Right ventricle myocardium inferior (tissue), 1 donor: Measurements from ENCODE around the gene HOXA7. TPM values are rescaled to one million over a fixed set of nuclear protein-coding genes. Genes with fewer than 3 reads are reported as not detected.

Source experiments
- ATAC-seq: fragments of 200-7000 bp; cut with Tn5 transposase; one replicate; pipeline ENCODE4 v1.9.1; 2020; ENCODE audit warnings: mild to moderate bottlenecking, moderate library complexity
- DNase-seq: peaks from one replicate; pipeline ENCODE4 v3.0.0; 2021; ENCODE audit errors: missing footprints
- intact Hi-C: fragments of 100-400 bp; cut with DNase I; formaldehyde crosslinking; loops from one replicate; pipeline ENCODE4 v1.11.0; 2022
- total RNA-seq: library from RNA; stranded (reverse); fragmentation: NEBNext Ultra II Directional; extraction: Animal tissue kit (Norgen Biotek cat#: 25700); gene quantifications from one replicate; pipeline ENCODE4 v1.2.1, GENCODE V29; 2021
- donor health status: DM: no; HTN: yes; CAD: no; lungs with severe emphysema.

The HOXA7 gene
- total RNA-seq, 1 donor from 2014 or later = not detected

DNA sequence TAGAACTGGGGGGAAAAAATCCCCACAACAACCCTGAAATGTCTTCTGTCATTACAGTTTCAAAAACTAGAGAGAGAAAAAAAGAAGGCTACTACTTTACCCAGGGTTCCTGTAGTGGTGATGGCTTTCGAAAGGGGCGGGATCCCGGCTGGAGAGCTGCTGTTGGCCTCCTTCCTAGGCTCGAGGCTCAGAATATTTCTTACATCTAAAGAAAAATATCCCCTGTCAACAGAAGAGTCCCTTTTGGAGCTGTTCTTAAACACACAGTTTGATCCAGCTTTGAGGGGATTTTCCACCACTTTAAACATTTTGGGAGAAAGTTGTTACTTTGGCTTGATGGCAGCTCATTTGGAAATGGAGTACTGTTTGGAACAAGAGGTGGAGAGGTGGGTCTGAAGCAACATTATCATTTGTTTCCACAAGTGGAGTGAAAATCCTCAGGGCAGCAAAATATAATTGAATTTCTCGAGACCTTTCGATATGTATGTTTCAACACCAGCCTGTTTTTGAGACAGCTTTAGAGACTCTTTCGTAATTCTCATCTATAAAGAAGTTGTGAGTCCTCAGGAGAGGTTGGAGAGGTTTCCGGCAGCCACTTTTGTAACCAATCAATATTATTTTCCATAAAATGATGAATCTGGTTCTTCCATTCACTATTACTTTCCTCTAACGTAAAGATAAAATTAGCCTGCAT is 38.4 kb upstream of the HOXA7 start:
- ATAC-seq (no peak), DNase-seq (no peak)
- intact Hi-C loops = loop anchor here (5.0 kb wide), 4 partner anchors 382 to 1657 kb away; no protein-coding TSS in a partner anchor

DNA sequence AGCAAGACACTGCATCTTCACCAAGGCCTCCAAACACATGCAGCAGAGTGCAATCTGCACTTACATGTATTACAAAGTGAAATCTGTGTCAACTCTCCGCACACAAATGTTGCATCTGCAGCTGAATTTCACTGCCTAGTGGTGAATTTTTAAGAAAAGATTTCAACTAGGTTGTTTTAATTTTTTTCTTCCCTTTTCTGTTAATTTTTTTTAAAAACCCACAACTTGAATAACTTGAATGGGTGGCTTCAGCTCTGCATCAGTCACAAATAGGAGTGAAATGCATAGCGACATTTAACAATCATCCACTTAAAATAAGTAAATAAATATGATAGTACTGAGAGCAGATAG is 37.5 kb upstream of the HOXA7 start:
- ATAC-seq = no peak

DNA sequence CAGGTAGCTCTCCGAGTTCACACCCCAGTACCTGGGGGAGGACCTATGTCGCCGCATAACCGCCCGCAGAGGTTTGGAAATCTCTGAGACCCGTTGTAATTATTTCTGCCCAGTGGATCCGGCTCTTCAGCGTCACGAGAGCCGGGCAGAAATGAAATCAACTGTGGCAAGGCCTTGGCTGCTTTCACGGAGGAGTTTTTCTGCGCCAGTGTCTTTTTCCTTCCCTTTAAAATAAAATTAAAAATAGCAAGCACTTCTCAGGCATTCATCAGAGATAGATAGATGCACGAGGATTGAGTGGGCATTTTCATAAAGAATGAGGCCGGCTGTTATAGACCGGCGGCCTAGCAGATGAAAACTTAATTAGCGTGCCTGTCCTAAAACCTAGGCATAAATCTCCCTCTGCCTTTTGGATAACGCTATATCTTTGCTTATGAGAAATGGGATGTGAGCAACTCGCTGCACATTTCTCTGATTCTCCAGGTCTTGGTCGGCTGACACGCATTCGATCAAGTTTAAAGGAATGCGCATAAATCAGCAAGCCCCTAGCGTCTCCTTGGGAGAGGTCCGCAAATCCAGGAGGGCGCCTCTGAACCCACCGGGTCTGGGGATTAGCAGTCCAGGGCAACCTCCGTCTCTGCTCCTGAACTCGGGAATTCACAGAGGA is 37.0 kb upstream of the HOXA7 start:
- ATAC-seq (no peak), DNase-seq (no peak)
- intact Hi-C loops = no loop called here

More for the DNA sequence above, 37.5 kb upstream of the HOXA7 start:
- intact Hi-C loops = no loop called here
- no peak for DNase-seq

DNA sequence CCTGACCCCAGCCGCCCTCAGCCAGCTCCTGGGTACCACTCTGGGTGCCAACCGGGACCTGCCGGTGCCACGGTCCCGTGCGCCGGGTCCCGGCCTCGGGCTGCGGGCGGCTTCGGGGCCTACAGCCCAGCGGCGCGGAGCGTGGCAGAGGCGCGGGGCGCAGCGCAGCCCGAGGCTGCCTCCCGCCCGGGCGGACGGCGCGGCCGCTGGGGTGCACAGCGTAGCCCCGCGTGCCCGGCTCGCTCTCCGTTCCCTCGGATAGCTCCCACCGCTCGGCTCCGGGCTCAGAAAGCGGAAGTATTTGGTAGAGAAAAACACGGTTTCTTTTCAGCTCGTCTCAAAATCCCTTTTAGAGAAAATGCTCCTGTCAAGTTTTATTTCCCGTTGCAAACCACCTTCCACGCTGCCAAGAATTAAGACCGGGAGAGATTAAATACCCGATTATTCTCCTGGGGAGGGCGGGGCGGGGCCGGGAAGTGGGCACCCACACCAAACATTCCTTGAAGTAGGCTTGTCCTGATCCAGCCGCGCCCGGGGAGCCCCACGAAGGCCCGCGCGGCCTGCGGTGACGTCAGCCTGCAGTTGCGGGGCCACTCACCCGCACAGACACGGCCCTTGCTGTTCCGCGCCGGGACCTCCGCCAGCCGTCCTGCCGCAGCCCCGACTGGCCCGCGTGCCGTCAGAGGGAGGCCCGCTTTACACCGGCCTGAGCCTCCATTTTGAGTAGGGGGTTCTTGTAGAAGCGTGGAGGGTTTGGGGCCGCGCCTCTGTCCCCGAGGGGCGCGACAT is 36.3 kb upstream of the HOXA7 start:
- no peak for ATAC-seq
- peak; percentile 84 for DNase-seq
- intact Hi-C loops = no loop called here

DNA sequence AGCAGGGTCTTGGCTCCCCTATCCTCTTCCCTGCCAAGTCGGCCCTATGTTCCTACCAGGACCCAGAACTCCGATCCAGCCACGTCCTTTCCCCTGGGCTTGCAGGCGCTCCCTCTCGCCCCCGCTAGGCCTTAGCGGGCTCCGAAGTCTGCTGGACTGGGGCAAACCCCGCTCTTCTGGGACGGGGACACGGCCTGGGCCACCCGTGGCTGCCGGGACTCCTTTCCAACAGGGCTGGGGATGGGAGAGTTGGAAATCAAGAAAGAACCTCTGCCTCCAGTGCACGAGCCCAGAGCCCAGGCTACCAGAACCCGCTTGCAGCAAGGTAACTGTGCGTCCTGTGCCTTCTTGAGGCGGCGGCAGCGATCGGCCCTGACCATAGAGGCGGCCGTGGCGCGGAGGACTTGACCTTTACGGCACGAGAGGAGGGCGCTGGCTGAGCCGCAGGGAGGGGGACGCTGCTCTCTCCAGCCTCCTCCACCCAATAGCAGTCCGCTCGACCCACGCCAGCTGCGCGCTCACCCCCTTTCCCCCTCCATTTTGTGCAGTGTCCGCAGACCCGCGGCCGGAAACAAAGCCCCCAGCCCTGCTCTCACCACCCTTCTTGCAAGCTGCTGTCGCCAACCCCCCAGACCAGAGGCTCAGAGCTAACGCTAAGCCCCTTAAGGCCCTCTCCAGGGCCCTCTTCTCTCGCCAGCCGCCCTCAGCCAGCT is 35.5 kb upstream of the HOXA7 start:
- intact Hi-C loops = no loop called here
- ATAC-seq (no peak), DNase-seq (no peak)

DNA sequence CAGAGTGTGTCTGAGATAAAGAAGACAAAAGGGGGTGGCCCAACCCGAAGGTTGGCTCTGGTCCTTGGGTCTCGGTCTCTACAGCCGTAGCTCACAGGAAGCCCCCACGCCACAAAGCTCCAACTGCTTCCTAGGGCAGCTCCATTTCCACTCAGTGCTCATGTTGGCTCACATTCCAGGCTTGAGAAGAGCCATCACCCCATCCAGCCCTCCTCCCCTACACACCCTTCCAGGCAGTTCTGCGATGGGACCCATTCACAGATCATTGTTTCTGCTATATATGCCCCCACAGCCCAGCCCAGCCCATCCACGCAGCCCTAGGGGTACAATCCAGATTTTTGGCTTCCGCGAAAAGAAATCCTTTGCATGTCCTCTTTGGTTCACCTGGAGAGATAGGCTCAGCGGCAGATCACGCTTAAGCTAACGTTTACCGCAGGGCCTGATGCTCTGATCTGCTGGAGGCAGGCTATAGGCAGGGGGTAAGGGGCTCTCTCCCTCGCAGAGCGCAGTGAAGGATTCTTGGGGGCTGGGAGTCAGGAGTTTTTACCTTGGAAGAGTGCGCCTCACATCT is 34.8 kb upstream of the HOXA7 start:
- no peak for ATAC-seq
- intact Hi-C loops = no loop called here

DNA sequence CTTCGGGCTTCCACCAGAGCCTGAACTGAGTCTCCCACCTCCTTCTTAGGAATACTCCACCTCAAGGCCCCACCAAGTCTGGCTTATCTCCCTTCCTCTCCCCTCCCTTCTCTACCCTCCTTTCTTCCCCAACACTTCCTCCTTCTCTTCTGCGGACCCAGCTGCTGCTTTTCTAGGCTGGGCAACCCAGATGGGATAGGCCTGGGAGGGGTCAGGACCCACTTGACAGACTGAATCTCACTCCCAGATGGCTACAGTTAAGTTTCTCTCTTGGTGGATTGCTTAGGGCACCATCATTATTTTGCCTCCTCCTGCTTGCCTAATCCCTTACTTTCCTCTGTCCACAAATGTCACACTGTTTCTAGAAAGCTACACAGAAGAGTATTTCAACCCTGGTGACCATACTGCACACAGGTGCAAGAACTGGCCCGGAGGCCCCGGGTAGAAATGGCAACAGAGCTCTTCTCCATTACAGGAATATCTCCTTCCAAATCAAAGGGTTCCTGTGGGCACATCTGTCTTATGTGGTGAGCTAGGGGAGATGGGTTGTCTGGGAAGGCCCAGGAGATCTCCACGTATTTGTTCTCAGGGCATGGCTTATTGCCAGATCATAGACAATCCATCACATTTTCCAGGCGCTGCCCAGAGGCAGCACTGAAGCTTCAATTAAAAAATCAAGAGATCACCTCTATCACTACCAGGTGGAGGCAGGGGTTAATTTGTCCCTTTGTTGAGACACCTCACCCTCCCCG is 33.7 kb upstream of the HOXA7 start:
- no peak for DNase-seq
- intact Hi-C loops = no loop called here

More for the DNA sequence above, 34.8 kb upstream of the HOXA7 start:
- DNase-seq = no peak

DNA sequence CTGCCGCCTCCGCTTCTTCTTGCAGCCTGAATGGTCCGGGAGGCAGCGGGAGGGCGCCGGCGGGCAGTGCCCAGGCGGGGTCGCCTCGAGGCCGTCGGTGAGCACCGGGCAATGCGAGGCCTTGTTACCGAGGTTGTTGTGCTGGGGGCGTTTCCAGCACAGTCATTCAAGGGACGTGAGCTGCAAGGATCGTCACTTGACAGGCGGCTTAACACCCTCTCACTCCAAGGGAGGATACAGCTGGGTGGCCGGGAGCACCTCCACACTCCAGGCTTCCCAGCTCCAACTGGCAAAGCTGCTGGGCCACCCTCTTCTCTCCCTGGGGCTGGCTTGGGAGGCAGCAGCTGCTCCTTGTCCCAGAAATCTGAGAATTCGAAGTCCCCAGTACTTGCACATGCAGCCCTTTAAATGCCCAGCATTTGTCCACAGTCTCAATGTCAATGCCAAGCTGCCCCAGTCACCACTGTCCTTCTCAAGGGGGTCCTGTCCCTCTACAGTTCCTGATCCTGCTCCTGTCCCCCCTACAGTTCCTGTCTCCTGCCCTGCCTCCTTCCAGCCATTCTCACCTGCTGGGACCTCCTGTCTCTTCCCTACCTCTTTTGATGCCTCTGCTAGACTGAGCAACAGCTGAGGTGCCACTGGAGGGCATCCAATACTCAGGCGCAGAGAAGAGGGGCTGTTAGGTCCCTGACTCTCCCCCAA is 33.0 kb upstream of the HOXA7 start:
- ATAC-seq = no peak
- no peak for DNase-seq
- intact Hi-C loops = no loop called here

More for the DNA sequence above, 33.7 kb upstream of the HOXA7 start:
- ATAC-seq = no peak

DNA sequence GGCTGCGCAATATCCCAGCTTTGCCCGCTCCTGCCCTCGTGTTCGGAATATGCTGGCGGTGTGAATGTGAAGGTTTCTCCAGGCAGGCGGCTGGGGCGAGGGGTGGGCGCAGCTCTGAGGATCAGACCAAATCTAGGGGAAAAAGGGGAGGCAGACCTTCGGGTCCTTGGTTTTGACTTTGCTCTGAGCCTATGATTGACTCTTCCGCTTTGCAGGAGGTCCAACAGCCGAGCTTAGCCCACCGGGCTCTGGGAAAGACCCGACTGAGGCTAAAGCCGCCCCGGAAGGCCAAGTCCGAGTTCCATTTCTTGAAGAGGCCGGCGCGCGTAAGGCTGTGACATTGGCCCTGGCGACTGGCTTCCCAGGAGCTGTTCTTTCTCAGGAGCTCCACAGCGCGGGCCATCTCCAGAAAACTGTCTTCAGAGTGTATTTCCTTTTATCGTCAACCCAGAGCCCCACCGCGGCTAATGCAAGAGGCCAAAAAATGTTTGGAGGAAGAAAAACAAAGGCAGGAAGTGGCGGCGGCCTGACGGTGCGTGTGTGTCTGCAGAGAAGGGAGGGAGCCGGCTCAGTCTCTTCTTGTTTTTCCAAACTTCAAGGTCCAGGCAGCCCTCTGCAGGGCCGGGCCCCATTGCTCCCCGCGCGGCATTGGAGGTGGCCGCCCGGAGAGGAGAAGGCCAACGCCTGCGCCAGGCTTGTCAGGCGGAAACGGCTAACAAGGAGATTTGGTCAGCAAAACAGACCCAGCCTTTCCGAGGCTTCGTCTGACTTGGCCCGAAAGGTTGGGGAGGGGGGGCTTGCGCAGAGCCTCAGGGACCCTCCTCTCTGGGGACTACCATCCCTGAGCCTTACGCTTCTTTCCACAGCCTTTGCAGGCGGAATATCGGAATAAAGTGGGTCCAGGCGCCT is 32.2 kb upstream of the HOXA7 start:
- intact Hi-C loops = no loop called here
- no peak for DNase-seq
- ATAC-seq = no peak

DNA sequence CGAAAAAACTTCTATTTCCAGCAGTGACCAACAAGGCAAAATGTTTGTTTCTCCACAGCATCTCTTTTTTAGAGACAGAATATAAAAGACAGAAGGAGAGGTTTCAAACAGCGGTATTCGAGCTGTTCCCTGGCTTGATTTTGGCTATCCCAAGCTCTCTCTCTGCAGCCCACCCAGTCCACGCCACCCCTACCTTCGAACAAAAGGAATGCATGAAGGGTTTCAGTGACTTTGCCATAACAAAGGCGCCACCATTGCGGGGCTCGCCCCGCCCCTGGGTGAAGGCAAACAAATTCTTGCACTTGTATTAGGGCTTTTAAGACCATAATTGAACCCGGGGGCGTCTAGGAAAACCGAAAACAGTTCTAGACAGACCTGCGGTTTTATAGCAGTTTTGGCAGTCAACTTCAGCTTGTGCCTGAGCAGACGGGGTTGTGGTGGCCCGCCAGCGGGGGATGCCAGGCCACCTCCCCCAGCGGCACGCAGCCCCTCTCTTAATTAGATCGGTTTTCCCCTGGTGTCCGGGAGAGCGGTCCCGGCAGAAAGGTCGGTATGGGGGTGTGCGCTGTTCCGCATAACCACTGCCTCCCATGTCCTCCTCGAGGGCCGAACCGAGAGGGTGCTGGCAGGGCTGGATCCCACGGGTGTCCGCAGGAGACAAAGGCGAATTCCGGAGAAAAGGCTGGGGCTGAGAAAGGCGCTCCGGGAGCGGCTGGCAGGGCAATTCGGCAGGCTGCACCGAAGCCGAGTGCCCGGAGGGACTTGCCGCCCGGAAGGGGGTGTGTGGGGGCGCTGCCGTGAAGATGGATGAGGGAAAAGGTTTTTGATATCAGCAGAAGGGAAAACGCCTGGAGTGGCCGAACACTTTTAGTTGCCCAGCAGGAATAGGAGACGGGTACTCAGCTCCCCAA is 31.3 kb upstream of the HOXA7 start:
- intact Hi-C loops = no loop called here
- ATAC-seq (no peak), DNase-seq (no peak)

DNA sequence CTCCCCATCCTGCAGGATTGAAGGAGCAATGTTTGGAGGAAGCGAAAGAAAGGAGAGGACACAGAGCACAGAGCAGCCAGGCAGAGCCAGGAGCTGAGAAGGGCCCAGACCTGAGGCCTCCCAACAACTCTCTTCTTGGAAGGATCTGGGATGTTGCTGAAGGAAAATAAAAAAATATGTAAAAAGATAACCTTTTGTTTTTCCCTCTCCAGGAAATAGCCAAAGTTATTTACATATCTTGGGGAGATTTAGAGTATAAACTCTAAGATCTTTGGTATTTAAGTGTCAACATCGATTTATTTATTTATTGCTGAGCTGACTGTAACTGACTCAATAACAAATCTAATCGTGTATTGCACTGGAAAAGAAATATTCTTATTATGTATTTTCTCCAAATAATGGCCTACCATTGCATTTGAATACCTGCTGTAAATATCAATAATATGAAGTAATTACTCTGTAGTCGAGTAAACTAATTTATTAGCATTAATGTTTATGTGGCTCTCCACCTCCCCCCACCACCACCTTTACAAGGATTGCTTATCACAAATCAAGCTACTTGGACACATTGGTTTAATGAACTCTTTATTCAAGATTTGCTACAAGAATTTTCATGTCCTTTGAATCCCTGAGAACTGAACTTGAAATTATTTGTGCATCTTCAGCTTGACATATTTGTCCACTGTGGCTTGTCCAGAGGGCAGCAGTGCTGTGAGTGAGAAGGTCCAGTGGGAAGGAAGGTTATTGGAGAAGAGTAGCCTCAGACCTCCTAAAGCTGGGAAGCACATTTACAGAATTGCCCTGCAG is 30.4 kb upstream of the HOXA7 start:
- ATAC-seq (no peak), DNase-seq (no peak)
- intact Hi-C loops = no loop called here

DNA sequence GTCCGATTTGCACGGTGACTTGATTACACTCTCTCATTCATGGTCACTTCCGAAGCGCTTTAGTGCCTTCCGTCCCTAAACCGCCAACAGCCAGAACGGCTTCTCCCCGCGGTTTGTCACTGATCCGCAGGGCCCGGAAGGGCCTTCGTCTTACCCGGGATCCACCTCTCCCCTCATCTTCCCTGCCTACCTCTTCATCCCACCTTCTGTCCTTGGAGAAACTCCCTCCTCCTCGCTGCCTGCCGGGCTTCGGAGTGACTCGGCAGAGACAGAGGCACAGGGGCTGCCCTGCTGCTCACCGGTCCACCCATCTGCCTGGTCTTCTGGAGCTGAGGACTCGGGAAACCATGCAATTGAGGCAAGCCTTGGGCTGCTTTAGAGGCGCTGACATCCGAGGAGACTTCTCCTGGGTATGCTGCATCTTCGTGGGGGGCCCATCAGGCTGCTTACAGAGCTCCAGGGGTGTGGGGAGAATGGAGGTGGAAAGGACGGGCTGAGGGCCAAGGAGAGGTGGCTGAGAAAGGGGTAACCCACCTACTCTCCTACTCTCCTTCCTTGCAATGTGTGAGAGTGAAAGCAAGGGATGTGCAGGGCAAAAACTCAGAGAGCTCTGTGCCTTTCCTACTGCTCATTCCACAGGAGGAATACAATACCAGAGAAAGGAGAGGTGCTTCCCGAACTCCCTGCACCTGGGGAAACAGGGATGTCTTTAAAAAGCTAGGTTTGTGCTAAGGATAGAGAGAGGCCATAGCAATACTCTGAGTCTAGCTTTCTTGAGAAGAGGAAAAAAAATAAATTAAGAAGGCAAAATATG is 29.6 kb upstream of the HOXA7 start:
- intact Hi-C loops = no loop called here
- ATAC-seq = no peak
- DNase-seq = no peak

DNA sequence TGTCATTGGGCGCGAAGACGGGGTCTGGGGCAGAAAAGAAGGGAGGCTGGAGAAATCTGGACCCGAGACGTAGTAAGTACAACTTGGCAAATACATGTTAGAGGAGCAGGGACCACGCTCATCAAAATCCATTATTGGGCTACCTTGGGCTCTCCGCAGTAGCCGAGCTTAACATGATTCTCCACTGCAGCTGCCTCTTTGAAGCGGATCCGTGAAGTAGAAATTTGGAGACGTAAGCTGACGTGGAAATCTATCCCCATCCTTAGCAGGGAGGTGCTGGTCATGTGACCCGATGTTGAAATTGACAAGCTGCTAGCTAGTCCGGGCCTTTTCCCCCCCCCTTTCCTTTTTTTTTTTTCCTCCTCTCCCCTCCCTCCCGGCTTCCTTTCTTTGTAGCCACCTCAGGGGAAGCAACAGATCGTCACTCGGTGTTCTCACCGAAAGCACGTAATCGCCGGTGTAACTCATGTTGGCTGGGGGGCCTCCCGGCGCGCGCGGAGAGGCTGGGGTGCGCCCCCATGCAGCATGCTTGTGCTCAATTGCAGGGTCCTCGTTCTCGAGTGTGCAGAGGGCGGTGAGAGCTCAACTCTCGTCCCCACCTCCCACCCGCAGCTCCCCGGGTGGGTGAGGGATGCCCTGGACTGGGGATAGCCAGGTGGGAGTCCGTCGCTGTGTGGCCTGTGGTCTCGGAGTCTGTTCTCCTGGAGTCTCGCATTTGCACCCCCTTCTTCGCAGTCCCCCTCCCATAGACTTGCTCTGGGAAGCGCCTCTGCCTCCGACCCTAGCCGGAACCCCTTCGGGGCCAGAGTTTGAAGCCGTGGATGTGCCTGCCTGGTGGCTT is 28.8 kb upstream of the HOXA7 start, which contains the start of gene HOXA11:
TSS of gene HOXA11 (minus strand) at position 220 of the 841 bp plus-strand sequence. CDS start at position 132, 88 bp downstream.
- ATAC-seq (no peak), DNase-seq (no peak)
- intact Hi-C loops = no loop called here
